ENCODE results near the gene MARF1. TPM values are rescaled to one million over a fixed set of nuclear protein-coding genes. Genes with fewer than 3 reads are reported as not detected.

Gene MARF1
- total RNA-seq, 2 experiments from 2014 or later = 79.9 to 101 TPM

GRCh38 chr16:15601212-15601879 is 41.6 kb downstream of the MARF1 start:
- DNase-seq = no peak
- POLR2A ChIA-PET = no interaction called here
- Mint-ChIP-seq H3K9me3 (no peaks in the 10 kb centered on the region), H3K27me3 (no peaks in the 10 kb centered on the region), H3K36me3 (ENCODE audit: low read depth) (peaks cover 75% of the 10 kb centered on the region), H3K4me3 (no peak overlapping the region), H3K4me1 (no peaks in the 10 kb centered on the region), H3K27ac (peak overlapping the region; percentile 31)
- CTCF ChIA-PET = no interaction called here

- Mint-ChIP-seq H3K9me3 (no peaks in the 10 kb centered on the region), H3K4me3 (no peak overlapping the region), H3K27me3 (no peaks in the 10 kb centered on the region), H3K36me3 (ENCODE audit: low read depth) (peaks cover 80% of the 10 kb centered on the region), H3K27ac (no peak overlapping the region), H3K4me1 (peaks cover 6% of the 10 kb centered on the region)
- ChIA-PET POLR2A (no interaction called here), CTCF (interaction anchor here (0.7 to 1.2 kb wide), 2 partner anchors 8 to 364 kb away, joined by 3 to 5 read pairs; no protein-coding TSS in a partner anchor)
- no peak for DNase-seq
Measured at GRCh38 chr16:15599303-15600070, 43.5 kb downstream of the MARF1 start.

GRCh38 chr16:15598648-15599190 is 44.2 kb downstream of the MARF1 start:
- CTCF ChIA-PET = interaction anchor here (0.7 kb wide), 1 partner anchor 365 kb away, joined by 5 read pairs; no protein-coding TSS in a partner anchor
- no peak for DNase-seq

GRCh38 chr16:15597822-15598647 is 44.9 kb downstream of the MARF1 start:
- POLR2A ChIA-PET = no interaction called here
- DNase-seq = no peak
- Mint-ChIP-seq H3K4me3 (no peak overlapping the region), H3K27me3 (no peaks in the 10 kb centered on the region), H3K9me3 (no peaks in the 10 kb centered on the region), H3K4me1 (peaks cover 15% of the 10 kb centered on the region), H3K27ac (no peak overlapping the region), H3K36me3 (ENCODE audit: low read depth) (peaks cover 82% of the 10 kb centered on the region)
- CTCF ChIA-PET = interaction anchor here (1.0 kb wide), 1 partner anchor 13 kb away, joined by 3 read pairs; no protein-coding TSS in a partner anchor

More at GRCh38 chr16:15598648-15599190, 44.2 kb downstream of the MARF1 start:
- POLR2A ChIA-PET = no interaction called here
- peaks cover 82% of the 10 kb centered on the region for H3K36me3 Mint-ChIP-seq (ENCODE audit: low read depth)
- no peak overlapping the region for H3K27ac Mint-ChIP-seq
- H3K27me3 Mint-ChIP-seq = no peaks in the 10 kb centered on the region
- H3K9me3 Mint-ChIP-seq = no peaks in the 10 kb centered on the region
- no peak overlapping the region for H3K4me3 Mint-ChIP-seq
- H3K4me1 Mint-ChIP-seq = peaks cover 11% of the 10 kb centered on the region

GRCh38 chr16:15597135-15597534 is 45.8 kb downstream of the MARF1 start:
- Mint-ChIP-seq H3K4me1 (peaks cover 22% of the 10 kb centered on the region), H3K27me3 (no peaks in the 10 kb centered on the region), H3K9me3 (no peaks in the 10 kb centered on the region), H3K27ac (no peak overlapping the region), H3K4me3 (no peak overlapping the region), H3K36me3 (ENCODE audit: low read depth) (peaks cover 78% of the 10 kb centered on the region)
- ChIA-PET POLR2A (no interaction called here), CTCF (interaction anchor here (0.8 to 1.7 kb wide), 3 partner anchors 8 to 14 kb away, joined by 3 to 7 read pairs (median 3); no protein-coding TSS in a partner anchor)
- DNase-seq = no peak

- CTCF ChIA-PET = no interaction called here
- POLR2A ChIA-PET = no interaction called here
- H3K27ac Mint-ChIP-seq = no peak overlapping the region
- H3K4me3 Mint-ChIP-seq = no peak overlapping the region
- H3K9me3 Mint-ChIP-seq = no peaks in the 10 kb centered on the region
- peaks cover 44% of the 10 kb centered on the region for H3K4me1 Mint-ChIP-seq
- H3K27me3 Mint-ChIP-seq = no peaks in the 10 kb centered on the region
- DNase-seq = no peak
- peaks cover 61% of the 10 kb centered on the region for H3K36me3 Mint-ChIP-seq (ENCODE audit: low read depth)
Measured at GRCh38 chr16:15594711-15595320, 48.1 kb downstream of the MARF1 start.

- Mint-ChIP-seq H3K27ac (peak overlapping the region; percentile 77), H3K36me3 (ENCODE audit: low read depth) (peaks cover 66% of the 10 kb centered on the region), H3K4me3 (no peak overlapping the region), H3K9me3 (peaks cover under 1% of the 10 kb centered on the region), H3K27me3 (no peaks in the 10 kb centered on the region), H3K4me1 (peaks cover 49% of the 10 kb centered on the region)
- DNase-seq = no peak
- ChIA-PET POLR2A (no interaction called here), CTCF (interaction anchor here (0.6 kb wide), 1 partner anchor 29 kb away, joined by 3 read pairs; no protein-coding TSS in a partner anchor)
Measured at GRCh38 chr16:15593235-15593634, 49.7 kb downstream of the MARF1 start.

GRCh38 chr16:15592324-15592723 is 50.6 kb downstream of the MARF1 start:
- DNase-seq = peak; percentile 37
- peaks cover 5% of the 10 kb centered on the region for H3K9me3 Mint-ChIP-seq
- H3K4me1 Mint-ChIP-seq = peaks cover 49% of the 10 kb centered on the region
- H3K36me3 Mint-ChIP-seq (ENCODE audit: low read depth) = peaks cover 69% of the 10 kb centered on the region
- CTCF ChIA-PET = no interaction called here
- POLR2A ChIA-PET = no interaction called here
- no peak overlapping the region for H3K4me3 Mint-ChIP-seq
- H3K27me3 Mint-ChIP-seq = no peaks in the 10 kb centered on the region
- H3K27ac Mint-ChIP-seq = peak overlapping the region; percentile 77

- no peak for DNase-seq
- Mint-ChIP-seq H3K27ac (no peak overlapping the region), H3K4me1 (peaks cover 28% of the 10 kb centered on the region), H3K4me3 (no peak overlapping the region), H3K9me3 (peaks cover 24% of the 10 kb centered on the region), H3K36me3 (ENCODE audit: low read depth) (peaks cover 43% of the 10 kb centered on the region), H3K27me3 (no peaks in the 10 kb centered on the region)
- POLR2A ChIA-PET = no interaction called here
- CTCF ChIA-PET = interaction anchor here (0.5 to 1.6 kb wide), 4 partner anchors 11 to 69 kb away, joined by 3 to 4 read pairs (median 4); no protein-coding TSS in a partner anchor
Measured at GRCh38 chr16:15587152-15587825, 55.7 kb downstream of the MARF1 start.

- Mint-ChIP-seq H3K4me3 (no peak overlapping the region), H3K36me3 (ENCODE audit: low read depth) (peaks cover 43% of the 10 kb centered on the region), H3K27me3 (no peaks in the 10 kb centered on the region), H3K27ac (no peak overlapping the region), H3K4me1 (peaks cover 26% of the 10 kb centered on the region), H3K9me3 (peaks cover 24% of the 10 kb centered on the region)
- no peak for DNase-seq
- ChIA-PET POLR2A (no interaction called here), CTCF (interaction anchor here (0.8 to 1.6 kb wide), 3 partner anchors 10 to 19 kb away, joined by 3 to 4 read pairs (median 4); no protein-coding TSS in a partner anchor)
Measured at GRCh38 chr16:15586716-15587115, 56.2 kb downstream of the MARF1 start.

- Mint-ChIP-seq H3K27ac (no peak overlapping the region), H3K4me3 (no peak overlapping the region), H3K36me3 (ENCODE audit: low read depth) (peaks cover 40% of the 10 kb centered on the region)
Measured at GRCh38 chr16:15585956-15586355, 57.0 kb downstream of the MARF1 start.

GRCh38 chr16:15583526-15583925 is 59.4 kb downstream of the MARF1 start:
- POLR2A ChIA-PET = no interaction called here

More at GRCh38 chr16:15585956-15586355, 57.0 kb downstream of the MARF1 start:
- ChIA-PET CTCF (interaction anchor here (1.6 kb wide), 1 partner anchor 9 kb away, joined by 4 read pairs; no protein-coding TSS in a partner anchor), POLR2A (no interaction called here)
- H3K27me3 Mint-ChIP-seq = no peaks in the 10 kb centered on the region
- DNase-seq = no peak
- H3K9me3 Mint-ChIP-seq = peaks cover 24% of the 10 kb centered on the region
- H3K4me1 Mint-ChIP-seq = peaks cover 22% of the 10 kb centered on the region

More at GRCh38 chr16:15583526-15583925, 59.4 kb downstream of the MARF1 start:
- Mint-ChIP-seq H3K27me3 (no peaks in the 10 kb centered on the region), H3K36me3 (ENCODE audit: low read depth) (peaks cover 28% of the 10 kb centered on the region), H3K4me3 (no peak overlapping the region), H3K27ac (no peak overlapping the region), H3K4me1 (peaks cover 6% of the 10 kb centered on the region), H3K9me3 (peaks cover 24% of the 10 kb centered on the region)
- no peak for DNase-seq
- CTCF ChIA-PET = no interaction called here

All from activated CD4-positive, alpha-beta T cell treated with anti-CD3 and anti-CD28 coated beads, Interleukin-2, amount 10 ng/mL, durations not matched to agents 7 days and 5 days (primary cell).